Panc1 (cell line): ENCODE results near the gene RAB40B.
"Not testable (repeated sequence)": the region's sequence is repeated elsewhere in the genome, so short reads cannot be mapped to it uniquely, and the experiment has no call there.

Experiments used
- SIN3A ChIP-seq: IDR thresholded peaks from 2 replicates; pipeline ENCODE4 v1.6.1; 2012; ENCODE audit warnings: low read depth, mild to moderate bottlenecking, low read length, moderate library complexity, borderline replicate concordance; ENCODE audit not compliant: insufficient read depth
- TF ChIP-seq, protein P1 (sequence below): fragments of 450-650 bp; IDR thresholded peaks from 2 replicates; pipeline ENCODE4 v1.5.1; 2017; ENCODE audit warnings: mild to moderate bottlenecking

DNA sequence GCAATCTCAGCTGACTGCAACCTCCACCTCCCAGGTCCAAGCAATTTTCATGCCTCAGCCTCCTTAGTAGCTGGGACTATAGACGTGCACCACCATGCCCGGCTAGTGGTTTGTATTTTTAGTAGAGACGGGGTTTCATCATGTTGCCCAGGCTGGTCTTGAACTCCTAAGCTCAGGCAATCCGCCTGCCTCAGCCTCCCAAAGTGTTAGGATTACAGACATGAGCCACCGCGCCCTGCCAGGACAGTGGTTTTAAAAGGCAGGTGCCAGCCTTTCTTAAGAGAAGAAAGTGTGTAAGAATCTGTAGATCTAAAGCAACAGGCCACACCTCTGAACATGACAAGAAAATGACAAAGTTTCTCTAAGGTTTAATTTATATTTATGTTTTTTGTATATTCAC, 43.9 kb downstream of the RAB40B start:
- TF ChIP-seq, protein P1, sequence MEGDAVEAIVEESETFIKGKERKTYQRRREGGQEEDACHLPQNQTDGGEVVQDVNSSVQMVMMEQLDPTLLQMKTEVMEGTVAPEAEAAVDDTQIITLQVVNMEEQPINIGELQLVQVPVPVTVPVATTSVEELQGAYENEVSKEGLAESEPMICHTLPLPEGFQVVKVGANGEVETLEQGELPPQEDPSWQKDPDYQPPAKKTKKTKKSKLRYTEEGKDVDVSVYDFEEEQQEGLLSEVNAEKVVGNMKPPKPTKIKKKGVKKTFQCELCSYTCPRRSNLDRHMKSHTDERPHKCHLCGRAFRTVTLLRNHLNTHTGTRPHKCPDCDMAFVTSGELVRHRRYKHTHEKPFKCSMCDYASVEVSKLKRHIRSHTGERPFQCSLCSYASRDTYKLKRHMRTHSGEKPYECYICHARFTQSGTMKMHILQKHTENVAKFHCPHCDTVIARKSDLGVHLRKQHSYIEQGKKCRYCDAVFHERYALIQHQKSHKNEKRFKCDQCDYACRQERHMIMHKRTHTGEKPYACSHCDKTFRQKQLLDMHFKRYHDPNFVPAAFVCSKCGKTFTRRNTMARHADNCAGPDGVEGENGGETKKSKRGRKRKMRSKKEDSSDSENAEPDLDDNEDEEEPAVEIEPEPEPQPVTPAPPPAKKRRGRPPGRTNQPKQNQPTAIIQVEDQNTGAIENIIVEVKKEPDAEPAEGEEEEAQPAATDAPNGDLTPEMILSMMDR = not testable (repeated sequence)
- TF ChIP-seq SIN3A = not testable (repeated sequence)
